Spinal cord (tissue), 10 donors: ENCODE measurements around the gene RAD54L. TPM values are rescaled to one million over a fixed set of nuclear protein-coding genes. Genes with fewer than 3 reads are reported as not detected.

Source experiments
- DNase-seq, 6 donors: peaks; one replicate each; pipeline versions ENCODE4 v3.0.0 to v3.0.0-alpha.2; 2013 to 2015; ENCODE audit warnings: low spot score in 6 of 6, low read depth in 4 of 6
- H3K27ac ChIP-seq: one replicate; pipeline ENCODE4 v1.5.1; 2013; ENCODE audit warnings: low read depth, low read length, control low read depth
- H3K27me3 ChIP-seq: one replicate; pipeline ENCODE4 v1.6.1; 2013; ENCODE audit warnings: low read length; ENCODE audit not compliant: control insufficient read depth, insufficient read depth
- H3K36me3 ChIP-seq: one replicate; pipeline ENCODE4 v1.6.1; 2013; ENCODE audit warnings: low read length; ENCODE audit not compliant: control insufficient read depth, insufficient read depth
- H3K4me1 ChIP-seq: one replicate; pipeline ENCODE4 v1.6.1; 2013; ENCODE audit warnings: low read length; ENCODE audit not compliant: control insufficient read depth, insufficient read depth
- H3K4me3 ChIP-seq: one replicate; pipeline ENCODE4 v1.5.1; 2013; ENCODE audit warnings: low read depth, low read length, control low read depth
- H3K9me3 ChIP-seq: one replicate; pipeline ENCODE4 v1.6.1; 2013; ENCODE audit warnings: low read length; ENCODE audit not compliant: control insufficient read depth, insufficient read depth
- WGBS: methylation state at CpG from one replicate; pipeline ENCODE4 v1.1.5; 2013; ENCODE audit warnings: missing lambda C conversion rate; ENCODE audit not compliant: insufficient coverage; 5-methylcytosine and 5-hydroxymethylcytosine counted together
- polyA plus RNA-seq, 2 donors: library from polyadenylated mRNA; unstranded; fragments of 120-200 nt; gene quantifications; one replicate each; pipeline ENCODE4 v1.2.1, GENCODE V29; 2013; ENCODE audit not compliant: insufficient read length in 2 of 2
- total RNA-seq, 2 donors: library from RNA; depleted of rRNA in 1 of 2; stranded (reverse); fragments of 120-200 nt in 1 of 2; fragments of >200 nt in 1 of 2; gene quantifications; one replicate each; pipeline versions ENCODE4 v1.2.3 to v1.2.4, GENCODE V29; 2013 to 2014
- donor health status: healthy.

Gene RAD54L
- total and polyA plus RNA-seq, 4 donors = 2.9 to 8.5 (median 6.1) TPM

GRCh38 chr1:46281021-46281420 is 33.5 kb downstream of the RAD54L start:
- Histone ChIP-seq H3K27me3 (no peaks in the 10 kb centered on the region), H3K36me3 (peaks cover 74% of the 10 kb centered on the region), H3K4me3 (no peak overlapping the region), H3K4me1 (no peaks in the 10 kb centered on the region), H3K27ac (no peak overlapping the region), H3K9me3 (no peaks in the 10 kb centered on the region)
- no peak for DNase-seq
- 98% methylated on average over 13 of the region's 14 CpGs for WGBS

GRCh38 chr1:46284058-46284457 is 36.5 kb downstream of the RAD54L start:
- Histone ChIP-seq H3K27me3 (no peaks in the 10 kb centered on the region), H3K27ac (no peak overlapping the region), H3K4me1 (no peaks in the 10 kb centered on the region), H3K36me3 (peaks cover 72% of the 10 kb centered on the region), H3K9me3 (no peaks in the 10 kb centered on the region), H3K4me3 (no peak overlapping the region)
- 89% methylated on average over 1 of the region's 1 CpG for WGBS
- no peak for DNase-seq

GRCh38 chr1:46284597-46285564 is 37.3 kb downstream of the RAD54L start:
- no peak overlapping the region for H3K27ac ChIP-seq
- no peaks in the 10 kb centered on the region for H3K27me3 ChIP-seq
- DNase-seq = no peak
- H3K36me3 ChIP-seq = peaks cover 69% of the 10 kb centered on the region
- no peaks in the 10 kb centered on the region for H3K9me3 ChIP-seq
- WGBS = 82% methylated on average over 2 of the region's 3 CpGs
- H3K4me3 ChIP-seq = no peak overlapping the region
- no peaks in the 10 kb centered on the region for H3K4me1 ChIP-seq

- Histone ChIP-seq H3K9me3 (no peaks in the 10 kb centered on the region), H3K27me3 (no peaks in the 10 kb centered on the region), H3K36me3 (peaks cover 65% of the 10 kb centered on the region), H3K27ac (no peak overlapping the region), H3K4me1 (no peaks in the 10 kb centered on the region), H3K4me3 (no peak overlapping the region)
- 85% methylated on average over 26 of the region's 27 CpGs for WGBS
- no peak for DNase-seq
These were observed 38.3 kb downstream of the RAD54L start for GRCh38 chr1:46285730-46286477.

GRCh38 chr1:46288485-46289133 is 41.0 kb downstream of the RAD54L start:
- H3K27ac ChIP-seq = no peak overlapping the region
- peaks cover 53% of the 10 kb centered on the region for H3K36me3 ChIP-seq
- no peaks in the 10 kb centered on the region for H3K27me3 ChIP-seq
- no peak overlapping the region for H3K4me3 ChIP-seq
- H3K4me1 ChIP-seq = no peaks in the 10 kb centered on the region
- no peaks in the 10 kb centered on the region for H3K9me3 ChIP-seq
- 100% methylated on average over 1 of the region's 1 CpG for WGBS
- no peak for DNase-seq

- Histone ChIP-seq H3K27ac (no peak overlapping the region), H3K27me3 (no peaks in the 10 kb centered on the region), H3K36me3 (peaks cover 54% of the 10 kb centered on the region), H3K4me3 (no peak overlapping the region), H3K9me3 (no peaks in the 10 kb centered on the region), H3K4me1 (no peaks in the 10 kb centered on the region)
- WGBS = 92% methylated on average over 4 of the region's 5 CpGs
- no peak for DNase-seq
These were observed 41.6 kb downstream of the RAD54L start for GRCh38 chr1:46289134-46289494.

GRCh38 chr1:46289976-46290375 is 42.4 kb downstream of the RAD54L start:
- peaks cover 57% of the 10 kb centered on the region for H3K36me3 ChIP-seq
- no peak for DNase-seq
- H3K27me3 ChIP-seq = no peaks in the 10 kb centered on the region
- H3K9me3 ChIP-seq = no peaks in the 10 kb centered on the region
- H3K27ac ChIP-seq = no peak overlapping the region
- H3K4me3 ChIP-seq = no peak overlapping the region
- 100% methylated on average over 1 of the region's 4 CpGs for WGBS
- no peaks in the 10 kb centered on the region for H3K4me1 ChIP-seq

GRCh38 chr1:46295306-46295705 is 47.7 kb downstream of the RAD54L start:
- Histone ChIP-seq H3K27me3 (no peaks in the 10 kb centered on the region), H3K4me3 (no peak overlapping the region), H3K27ac (no peak overlapping the region), H3K4me1 (no peaks in the 10 kb centered on the region), H3K9me3 (no peaks in the 10 kb centered on the region), H3K36me3 (peaks cover 43% of the 10 kb centered on the region)
- WGBS = 50% methylated on average over 1 of the region's 2 CpGs
- DNase-seq = no peak

- Histone ChIP-seq H3K9me3 (no peaks in the 10 kb centered on the region), H3K36me3 (peaks cover 31% of the 10 kb centered on the region), H3K4me1 (peaks cover 13% of the 10 kb centered on the region), H3K27ac (no peak overlapping the region), H3K27me3 (no peaks in the 10 kb centered on the region), H3K4me3 (no peak overlapping the region)
- DNase-seq = no peak
These were observed 50.8 kb downstream of the RAD54L start for GRCh38 chr1:46298387-46298786.
